HL-60 (cell line): ENCODE measurements around the gene HORMAD2.

Source experiments
- CTCF ChIP-seq: IDR thresholded peaks from one replicate; pipeline ENCODE4 v1.5.1; 2011; ENCODE audit warnings: low read length, control low read depth, inconsistent platforms; ENCODE audit not compliant: insufficient read depth
- GABPA ChIP-seq: IDR thresholded peaks from 2 replicates; pipeline ENCODE4 v1.6.1; 2012; ENCODE audit warnings: low read depth
- POLR2AphosphoS5 ChIP-seq: IDR thresholded peaks from 2 replicates; pipeline ENCODE4 v1.6.1; 2012; ENCODE audit warnings: low read depth
- REST ChIP-seq: IDR thresholded peaks from 2 replicates; pipeline ENCODE4 v1.6.1; 2012; ENCODE audit warnings: low read depth; ENCODE audit not compliant: insufficient replicate concordance
- SPI1 ChIP-seq: IDR thresholded peaks from 2 replicates; pipeline ENCODE4 v1.6.1; 2012; ENCODE audit warnings: low read depth, mild to moderate bottlenecking, borderline replicate concordance

GRCh38 chr22:30041475-30041874, 38.8 kb upstream of the HORMAD2 start:
- TF ChIP-seq REST (no peak), POLR2AphosphoS5 (no peak), CTCF (no peak), SPI1 (no peak), GABPA (no peak)
